NCI-H226 (cell line): ENCODE data around the gene CTNNA3.
A peak's percentile ranks its signal among the peaks of the same experiment; 100 is the strongest.

Source experiments
- DNase-seq: peaks from one replicate; pipeline ENCODE4 v3.0.0-alpha.2; 2015

The CTNNA3 gene

GRCh38 chr10:66795866-66796265 lies 900.1 kb downstream of the CTNNA3 start:
- DNase-seq: no peak

- no peak for DNase-seq
Observed at GRCh38 chr10:66792441-66792840, 903.6 kb downstream of the CTNNA3 start.

DNA sequence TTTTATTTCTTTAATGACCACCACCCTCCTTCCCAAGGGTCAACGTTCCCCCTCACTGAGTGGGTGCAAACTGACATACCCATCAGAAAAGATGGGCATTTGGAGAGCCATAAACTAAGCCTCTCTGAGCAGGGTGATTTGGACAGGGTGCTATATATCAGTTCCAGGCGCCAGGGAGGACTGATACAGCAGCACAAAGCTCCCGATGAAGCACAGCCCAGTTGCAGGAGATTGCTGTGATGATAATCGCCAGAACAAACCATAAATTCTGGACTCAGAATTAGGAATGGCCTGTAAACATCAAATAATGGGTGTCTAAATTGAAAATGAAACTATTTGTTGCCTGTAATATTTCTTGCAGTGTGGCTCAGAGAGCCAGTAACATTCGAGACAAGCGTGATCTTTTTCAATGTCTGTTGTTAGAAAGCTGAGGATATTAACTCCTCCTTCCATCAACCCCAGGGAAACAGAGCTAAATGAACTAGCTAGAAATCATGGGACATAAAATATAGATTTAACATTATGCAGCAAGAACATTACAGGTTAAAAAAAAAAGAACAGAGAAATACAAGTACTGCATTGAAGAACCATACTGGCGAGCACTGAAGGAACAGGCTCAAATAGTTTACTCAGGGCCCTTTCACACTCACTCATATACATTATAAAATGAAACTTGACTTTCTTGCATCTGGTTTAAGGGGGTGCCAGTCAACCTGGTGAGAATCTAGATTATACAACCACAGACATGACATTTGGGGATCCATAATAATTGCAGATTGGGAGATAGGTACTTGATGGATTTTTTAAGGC lies 907.6 kb downstream of the CTNNA3 start:
- DNase-seq: no peak

DNA sequence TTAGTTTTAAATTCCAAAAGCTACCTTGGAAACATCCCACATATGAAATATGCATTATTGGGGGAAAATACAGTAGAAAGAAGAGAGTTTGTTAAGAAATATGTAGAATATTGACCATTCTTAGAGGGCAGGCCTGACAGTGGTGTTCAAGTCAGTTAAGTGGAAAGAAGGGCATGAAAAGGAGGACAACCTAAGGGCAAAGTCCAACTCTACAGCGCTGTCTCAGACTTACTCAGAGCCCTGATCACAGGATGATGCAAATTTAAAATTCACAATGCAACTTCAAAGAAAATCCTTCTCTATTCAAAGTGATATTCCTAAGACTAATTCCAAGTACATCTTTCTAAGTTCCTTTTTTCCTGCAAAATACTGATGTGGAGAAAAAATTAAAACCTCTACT lies 909.3 kb downstream of the CTNNA3 start:
- DNase-seq: no peak

DNA sequence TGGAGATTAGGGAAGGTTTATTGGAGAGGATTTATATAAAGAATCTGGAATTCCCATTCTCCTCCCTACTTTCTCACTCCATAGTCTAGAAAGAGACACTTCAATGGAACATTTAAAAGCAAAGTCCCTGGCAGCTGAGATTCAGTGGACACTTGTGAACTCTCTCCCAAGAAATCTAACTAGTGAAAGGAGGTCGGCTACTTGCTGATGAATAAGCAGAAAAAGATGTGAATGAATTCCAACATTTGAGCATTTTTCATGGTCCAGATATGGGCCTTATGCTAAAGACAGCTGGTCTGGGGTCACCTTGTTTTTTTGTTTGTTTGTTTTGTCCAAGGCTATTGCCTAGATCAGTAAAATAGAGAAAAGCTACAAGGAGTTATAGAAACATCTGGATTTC lies 911.2 kb downstream of the CTNNA3 start:
- no peak for DNase-seq

GRCh38 chr10:66783316-66783715 lies 912.7 kb downstream of the CTNNA3 start:
- peak; percentile 16 for DNase-seq

- DNase-seq: no peak
Observed at GRCh38 chr10:66782776-66783175, 913.2 kb downstream of the CTNNA3 start.

GRCh38 chr10:66782144-66782543 lies 913.9 kb downstream of the CTNNA3 start:
- DNase-seq: no peak

DNA sequence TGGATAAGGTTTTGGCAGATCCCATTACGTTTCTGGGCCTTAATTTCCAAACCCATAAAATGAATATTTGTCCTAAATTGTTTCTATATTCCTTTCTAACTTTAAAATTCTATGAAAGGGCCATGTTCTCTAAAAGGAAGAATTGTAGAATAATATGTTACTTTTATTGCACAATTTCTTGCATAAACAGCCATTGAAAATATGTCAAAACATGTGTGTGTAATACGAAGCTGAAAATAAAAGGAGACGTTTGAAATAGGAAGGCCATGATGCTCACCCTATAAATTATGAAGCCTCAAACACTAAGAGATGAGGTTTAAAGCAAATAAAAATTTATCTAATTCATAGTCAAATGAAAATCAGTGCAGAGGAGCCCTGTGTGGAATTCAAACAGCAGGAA lies 915.2 kb downstream of the CTNNA3 start:
- no peak for DNase-seq

- no peak for DNase-seq
Observed at GRCh38 chr10:66778351-66778750, 917.6 kb downstream of the CTNNA3 start.

DNA sequence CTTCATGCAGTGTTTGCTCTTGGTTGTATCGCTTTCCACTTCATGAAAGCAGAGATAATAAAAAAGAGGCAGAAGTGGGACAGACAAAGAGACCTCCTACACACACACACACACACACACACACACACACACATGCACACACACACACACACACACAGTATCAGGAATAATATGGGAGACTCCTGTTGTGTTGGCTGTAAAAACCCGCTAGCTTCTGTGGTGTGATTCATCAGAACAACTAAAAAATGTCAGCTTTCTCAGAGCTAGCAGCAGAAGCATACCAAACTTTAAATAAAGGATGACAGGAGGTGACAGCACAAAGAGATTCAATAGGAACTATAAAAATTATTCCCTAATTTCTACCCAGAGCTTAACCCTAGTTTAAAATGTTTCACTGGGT lies 918.3 kb downstream of the CTNNA3 start:
- no peak for DNase-seq

- no peak for DNase-seq
Observed at GRCh38 chr10:66773472-66773817, 922.5 kb downstream of the CTNNA3 start.

DNA sequence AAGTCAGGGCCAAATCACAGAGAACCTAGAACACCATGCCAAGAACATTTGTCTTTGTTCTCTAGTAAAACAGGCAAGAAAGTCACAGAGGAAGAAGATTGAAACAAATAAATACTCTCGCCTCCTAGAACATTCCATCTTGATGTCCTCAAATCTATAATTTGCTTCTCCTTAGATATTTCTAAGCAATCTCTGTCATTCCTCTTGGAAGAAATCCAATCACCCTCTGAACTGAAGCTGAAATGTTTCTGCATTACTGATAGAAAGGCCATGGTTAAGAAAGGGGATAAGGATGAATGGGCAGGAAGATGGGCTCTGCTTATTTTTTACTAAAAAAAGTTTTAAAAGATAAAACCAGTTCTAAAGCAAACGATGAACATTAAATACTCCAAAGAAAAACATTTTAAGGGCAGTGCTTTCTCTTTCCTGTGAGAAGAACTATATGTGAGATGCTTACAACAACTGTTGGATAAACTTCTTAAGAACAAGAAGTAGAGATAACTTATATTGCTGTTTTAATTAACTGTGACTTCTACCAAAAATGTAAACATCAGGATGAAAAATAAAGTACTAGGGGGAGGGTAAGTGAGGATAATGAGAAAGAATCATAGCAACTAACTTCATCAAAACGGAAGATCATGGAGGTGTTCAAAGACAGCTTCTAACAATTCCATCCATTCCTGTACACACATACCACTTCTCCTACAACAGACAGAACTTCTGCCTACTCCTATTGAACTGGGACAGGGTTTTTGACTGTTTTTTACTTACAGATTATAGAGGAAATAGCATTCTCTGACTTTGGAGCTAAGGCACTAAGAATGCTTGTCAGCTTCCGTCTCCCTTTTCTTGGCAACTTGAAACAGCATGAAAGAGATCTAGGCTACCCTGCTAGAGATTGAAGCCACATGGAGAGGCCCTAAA lies 923.2 kb downstream of the CTNNA3 start:
- no peak for DNase-seq

GRCh38 chr10:66767707-66768106 lies 928.3 kb downstream of the CTNNA3 start:
- DNase-seq: no peak

GRCh38 chr10:66762218-66762729 lies 933.7 kb downstream of the CTNNA3 start:
- DNase-seq: no peak

GRCh38 chr10:66760941-66761340 lies 935.1 kb downstream of the CTNNA3 start:
- no peak for DNase-seq

GRCh38 chr10:66755474-66755873 lies 940.5 kb downstream of the CTNNA3 start:
- DNase-seq: no peak

- peak; percentile 66 for DNase-seq
Observed at GRCh38 chr10:66752714-66753113, 943.3 kb downstream of the CTNNA3 start.

DNA sequence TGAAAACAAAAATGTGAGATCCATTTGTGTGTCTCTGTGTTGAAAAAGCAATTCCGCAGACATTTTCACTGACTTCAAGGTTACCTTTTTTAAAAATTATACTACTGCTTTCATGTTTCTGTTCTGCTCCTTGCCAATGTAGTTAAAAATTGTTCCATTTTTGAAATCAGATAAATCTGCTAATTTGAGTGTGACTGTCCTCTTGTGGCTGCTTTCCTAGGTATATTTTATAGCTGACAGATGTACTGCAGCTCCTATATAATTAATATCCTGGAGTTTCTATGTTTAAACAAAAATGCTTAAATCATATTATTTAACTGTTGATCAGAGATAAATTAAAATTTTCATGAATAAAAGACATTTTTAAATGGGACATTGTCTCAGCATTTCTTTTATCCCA lies 947.8 kb downstream of the CTNNA3 start:
- no peak for DNase-seq

DNA sequence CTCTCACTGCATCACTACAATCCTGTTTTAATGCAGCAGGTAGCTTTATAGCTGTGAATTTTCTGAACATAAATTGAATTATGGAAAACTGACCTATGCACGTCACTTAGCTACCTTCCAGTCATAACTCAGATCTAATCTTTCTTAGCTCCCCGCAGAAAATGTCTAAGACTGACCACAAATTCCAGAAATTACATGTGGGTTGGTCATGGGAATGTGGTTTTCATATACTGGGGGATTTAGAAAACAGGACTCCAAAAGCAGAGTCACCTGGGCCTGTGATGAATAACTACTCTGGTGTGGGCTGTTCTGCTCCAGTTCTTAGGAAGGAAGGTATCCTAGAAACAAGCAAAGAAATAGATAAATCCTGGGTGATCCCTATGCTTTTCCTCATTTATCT lies 948.5 kb downstream of the CTNNA3 start:
- peak; percentile 97 for DNase-seq

DNA sequence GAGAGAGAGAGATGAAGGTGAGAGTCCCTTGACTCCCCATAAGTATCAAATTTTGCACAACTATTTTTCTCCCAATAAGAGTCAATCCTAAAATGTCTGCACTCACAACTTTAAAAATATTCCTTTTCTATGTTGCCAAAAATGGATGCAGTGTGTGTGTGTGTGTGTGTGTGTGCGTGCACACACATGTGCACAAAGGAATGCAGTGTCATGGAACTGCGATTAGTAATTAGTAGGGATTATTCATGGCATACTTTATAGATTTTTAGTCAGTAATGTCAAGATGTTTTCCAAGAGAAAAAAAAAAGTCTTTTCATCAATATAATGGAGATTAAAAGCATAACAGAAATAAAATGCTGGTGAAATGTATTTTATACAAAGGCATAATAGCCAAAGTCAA lies 949.3 kb downstream of the CTNNA3 start:
- no peak for DNase-seq

DNA sequence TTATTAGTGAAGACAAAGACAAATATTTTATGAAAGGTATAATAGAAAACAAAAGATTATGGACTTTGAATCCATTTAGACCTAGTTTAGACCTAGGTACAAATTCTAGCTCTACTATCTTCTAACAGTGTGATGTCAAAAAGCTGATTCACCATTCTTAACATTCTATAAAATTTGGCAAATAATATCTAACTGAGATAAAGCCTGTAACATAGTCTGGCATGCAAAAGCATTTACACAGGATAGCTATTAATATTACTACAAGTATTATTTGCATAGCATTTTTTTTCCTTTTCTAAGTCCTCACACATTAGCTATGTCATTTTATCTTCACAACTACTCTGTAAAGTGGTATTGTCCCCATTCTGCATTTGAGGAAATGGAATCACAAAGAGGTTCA lies 949.7 kb downstream of the CTNNA3 start:
- peak; percentile 79 for DNase-seq

DNA sequence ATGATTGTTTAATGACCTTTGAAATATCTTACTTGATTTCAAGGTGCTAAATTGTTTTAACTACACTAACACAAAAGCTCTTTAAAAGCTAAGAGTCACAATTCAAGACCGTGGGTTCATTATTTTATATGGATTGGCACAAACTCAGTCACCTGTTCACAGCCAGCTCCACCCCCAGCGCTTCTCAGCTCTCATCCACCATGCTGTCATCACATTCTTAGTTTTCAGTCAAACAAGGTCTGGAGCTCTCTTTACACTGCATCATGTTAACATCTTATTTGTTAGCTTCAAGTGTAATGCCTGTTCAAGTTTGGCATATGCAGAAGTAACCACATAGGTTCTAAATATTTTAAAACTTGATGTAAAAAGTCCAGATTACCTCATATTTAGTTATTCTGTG lies 951.1 kb downstream of the CTNNA3 start:
- DNase-seq: no peak

DNA sequence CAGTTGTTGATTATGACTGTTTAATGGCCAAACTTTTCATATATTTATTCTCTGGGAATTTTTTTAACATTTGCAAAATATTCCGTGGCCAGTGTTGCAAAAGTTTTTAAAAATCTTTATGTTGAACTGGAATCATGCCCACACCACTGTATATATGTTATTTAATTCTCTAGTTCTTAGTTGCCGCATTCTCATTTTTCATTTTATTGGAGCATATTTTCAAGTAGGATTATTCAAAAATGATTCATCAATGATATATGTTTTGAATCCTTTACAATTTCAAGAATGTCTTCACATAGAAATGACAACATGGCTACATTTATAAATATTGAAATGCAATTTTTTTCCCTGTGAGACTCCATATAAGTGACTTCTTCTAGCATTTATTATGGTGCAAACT lies 958.8 kb downstream of the CTNNA3 start:
- no peak for DNase-seq
